ENCODE measurements around the gene ANKS1B.

GRCh38 chr12:100031836-100032235, 47.1 kb upstream of the ANKS1B start:
- no peak for TF ChIP-seq JAZF1 (CRISPR knock-in tag; IDR thresholded peaks at IDR 0.05)
- no peak for TF ChIP-seq STAT6 (CRISPR knock-in tag; conservative IDR thresholded peaks at IDR 0.05; ENCODE audit: low read depth)
- TF ChIP-seq CTCF (IDR thresholded peaks at IDR 0.05), result no peak
- TF ChIP-seq OVOL2 (CRISPR knock-in tag; IDR thresholded peaks at IDR 0.05; ENCODE audit: borderline replicate concordance), result no peak
- TF ChIP-seq FOXP4 (CRISPR knock-in tag; IDR thresholded peaks at IDR 0.05), result no peak
- TF ChIP-seq CREM (CRISPR knock-in tag; IDR thresholded peaks at IDR 0.05), result no peak
- TF ChIP-seq MXD4 (CRISPR knock-in tag; IDR thresholded peaks at IDR 0.05; ENCODE audit: borderline replicate concordance), result no peak
- TF ChIP-seq GRHL2 (CRISPR knock-in tag; IDR thresholded peaks at IDR 0.05; ENCODE audit: insufficient replicate concordance, severe bottlenecking), result no peak
- TF ChIP-seq ESRRA (CRISPR knock-in tag; IDR thresholded peaks at IDR 0.05; ENCODE audit: borderline replicate concordance), result no peak
